ENCODE data around the gene UBE2K.
"Not testable (repeated sequence)": the region's sequence is repeated elsewhere in the genome, so short reads cannot be mapped to it uniquely, and the experiment has no call there.

Gene UBE2K

DNA sequence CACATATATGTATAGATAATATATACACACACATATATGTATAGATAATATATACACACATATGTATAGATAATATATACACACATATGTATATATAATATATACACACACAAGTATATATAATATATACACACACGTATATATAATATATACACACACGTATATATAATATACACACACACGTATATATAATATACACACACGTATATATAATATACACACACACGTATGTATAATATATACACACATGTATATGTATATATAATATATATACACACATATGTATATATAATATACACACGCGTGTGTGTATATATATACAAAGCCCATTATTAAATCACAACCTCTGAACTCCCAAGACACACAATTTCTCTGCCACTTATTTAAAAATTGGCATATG, 8.0 kb upstream of the UBE2K start:
- DNase-seq (ENCODE audit: low read depth in 2 of 2) = no peak

- no peak for DNase-seq (ENCODE audit: low read depth in 2 of 2)
Observed at GRCh38 chr4:39698424-39699009, 581 bp downstream of the UBE2K start.

GRCh38 chr4:39699687-39700409, 1.9 kb downstream of the UBE2K start:
- no peak for DNase-seq (ENCODE audit: low read depth in 2 of 2)

DNA sequence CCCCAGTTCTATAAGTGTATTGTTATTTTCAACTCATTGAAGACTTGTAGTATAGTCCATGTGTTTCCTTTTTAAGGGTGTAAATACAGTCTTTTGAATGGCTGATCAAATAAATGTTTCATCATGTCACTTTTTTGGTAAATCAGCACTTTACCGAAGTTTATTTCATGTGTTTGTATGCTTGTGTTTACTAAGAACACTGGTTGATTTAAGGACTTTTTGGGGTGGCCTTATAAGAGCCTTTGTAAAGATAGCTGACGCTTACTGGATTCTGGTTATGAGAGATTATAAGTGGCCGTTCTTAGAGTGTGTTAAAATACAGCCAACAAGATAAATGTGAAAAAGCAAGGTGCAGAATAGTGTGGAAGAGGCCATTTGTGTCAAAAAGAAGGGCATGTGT, 2.6 kb downstream of the UBE2K start:
- DNase-seq (ENCODE audit: low read depth in 2 of 2) = no peak

GRCh38 chr4:39702716-39703115, 4.8 kb downstream of the UBE2K start:
- no peak for DNase-seq (ENCODE audit: low read depth in 2 of 2)

- DNase-seq (ENCODE audit: low read depth in 2 of 2) = not testable (repeated sequence)
Observed at GRCh38 chr4:39704789-39705188, 6.9 kb downstream of the UBE2K start.

DNA sequence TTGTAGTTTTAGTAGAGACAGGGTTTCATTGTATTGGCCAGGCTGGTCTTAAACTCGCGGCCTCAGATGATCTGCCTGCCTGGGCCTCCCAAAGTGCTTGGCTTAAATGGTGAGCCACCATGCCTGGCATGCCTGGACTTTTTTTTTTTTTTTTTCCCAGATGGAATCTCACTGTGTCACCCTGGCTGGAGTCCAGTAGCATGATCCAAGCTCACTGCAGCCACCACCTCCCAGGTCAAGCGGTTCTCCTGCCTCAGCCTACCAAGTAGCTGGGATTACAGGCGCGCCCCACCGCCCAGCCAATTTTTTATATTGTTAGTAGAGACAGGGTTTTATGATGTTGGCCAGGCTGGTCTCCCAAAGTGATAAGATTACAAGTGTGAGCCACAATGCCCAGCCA, 8.4 kb downstream of the UBE2K start:
- peak; percentile 24 to 32 for DNase-seq (ENCODE audit: low read depth in 2 of 2)

GRCh38 chr4:39706741-39707511, 9.0 kb downstream of the UBE2K start:
- DNase-seq (ENCODE audit: low read depth in 2 of 2) = no peak

DNA sequence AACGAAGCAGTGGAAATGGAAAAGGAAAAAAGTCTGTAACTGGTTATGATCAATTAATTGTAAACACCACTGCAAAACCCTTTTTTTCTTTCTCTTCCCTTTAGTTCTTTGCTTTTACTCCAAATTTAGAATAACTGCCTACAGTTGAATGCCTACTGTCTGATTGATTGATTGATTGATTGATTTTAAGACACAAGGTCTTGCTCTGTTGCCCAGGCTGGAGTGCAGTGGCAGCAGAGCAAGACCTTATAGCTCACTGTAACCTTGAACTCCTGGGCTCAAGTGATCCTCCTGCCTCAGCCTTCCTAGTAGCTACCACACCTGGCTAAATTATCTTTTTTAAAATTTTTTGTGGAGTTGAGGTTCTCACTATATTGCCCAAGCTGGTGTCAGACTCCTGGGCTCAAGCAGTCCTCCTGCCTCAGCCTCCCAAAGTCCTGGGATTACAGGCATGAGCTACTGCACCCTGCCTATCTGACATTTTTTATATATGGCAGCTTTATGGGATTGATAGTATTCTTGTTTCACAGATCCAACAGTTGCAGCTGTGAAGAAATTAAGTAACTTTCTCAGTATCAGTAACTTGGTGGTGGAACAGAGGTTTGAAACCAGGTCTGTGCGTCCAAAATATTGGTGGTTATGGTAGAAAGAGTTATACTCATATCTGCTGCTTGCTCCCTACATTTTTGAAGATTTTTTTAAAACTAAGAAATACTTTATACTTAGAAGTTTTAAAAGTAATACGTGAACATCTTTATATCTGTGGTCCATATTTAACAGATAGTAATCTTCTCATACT, 12.4 kb downstream of the UBE2K start:
- DNase-seq (ENCODE audit: low read depth in 2 of 2) = no peak

DNA sequence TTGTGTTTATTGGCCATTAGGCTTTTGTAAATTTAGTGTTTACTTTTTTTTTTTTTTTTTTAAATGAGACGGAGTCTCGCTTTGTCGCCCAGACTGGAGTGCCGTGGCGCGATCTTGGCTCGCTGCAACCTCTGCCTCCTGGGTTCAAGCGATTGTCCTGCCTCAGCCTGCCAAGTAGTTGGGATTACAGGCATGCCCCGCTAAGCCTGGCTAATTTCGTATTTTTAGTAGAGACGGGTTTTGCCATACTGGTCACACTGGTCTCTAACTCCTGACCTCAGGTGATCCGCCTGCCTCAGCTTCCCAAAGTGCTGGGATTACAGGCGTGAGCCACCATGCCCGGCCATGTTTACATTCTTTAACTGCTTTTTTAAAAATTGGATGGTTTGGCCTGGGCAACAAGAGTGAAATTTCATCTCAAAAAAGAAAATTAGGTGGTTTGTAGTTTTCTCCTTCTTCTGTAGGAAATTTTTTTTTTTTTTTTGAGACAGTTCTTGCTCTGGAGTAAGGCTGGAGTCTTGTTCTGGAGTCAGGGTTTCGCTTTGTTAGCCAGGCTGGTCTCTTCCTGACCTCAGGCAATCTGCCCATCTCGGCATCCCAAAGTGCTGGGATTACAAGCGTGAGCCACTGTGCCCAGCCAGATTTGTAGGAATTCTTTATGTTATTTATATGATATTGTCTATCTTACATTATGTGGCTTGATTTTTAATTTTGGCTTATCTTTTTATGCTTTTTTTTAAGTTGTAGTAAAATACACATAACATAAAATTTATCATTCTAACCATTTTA, 15.1 kb downstream of the UBE2K start:
- DNase-seq (ENCODE audit: low read depth in 2 of 2) = no peak

GRCh38 chr4:39713691-39714090, 15.8 kb downstream of the UBE2K start:
- no peak for DNase-seq (ENCODE audit: low read depth in 2 of 2)

DNA sequence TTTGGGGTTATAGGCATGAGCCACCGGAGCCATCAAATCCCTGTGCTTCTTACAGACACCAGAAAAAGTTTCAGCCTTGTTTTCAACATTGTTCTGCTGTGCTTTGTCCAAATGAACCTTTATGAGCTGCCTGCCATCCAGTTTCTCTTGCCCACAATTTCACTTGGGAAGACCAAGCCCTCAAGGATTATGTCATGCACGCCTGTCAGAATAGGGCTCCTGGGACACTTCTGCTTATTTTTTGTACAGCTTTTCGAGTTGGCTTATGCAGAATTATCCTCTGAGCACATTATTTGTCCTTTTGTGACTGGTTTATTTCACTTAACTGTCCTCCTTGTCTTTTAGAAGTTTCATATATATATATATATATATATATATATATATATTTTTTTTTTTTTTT, 16.2 kb downstream of the UBE2K start:
- DNase-seq (ENCODE audit: low read depth in 2 of 2) = no peak

DNA sequence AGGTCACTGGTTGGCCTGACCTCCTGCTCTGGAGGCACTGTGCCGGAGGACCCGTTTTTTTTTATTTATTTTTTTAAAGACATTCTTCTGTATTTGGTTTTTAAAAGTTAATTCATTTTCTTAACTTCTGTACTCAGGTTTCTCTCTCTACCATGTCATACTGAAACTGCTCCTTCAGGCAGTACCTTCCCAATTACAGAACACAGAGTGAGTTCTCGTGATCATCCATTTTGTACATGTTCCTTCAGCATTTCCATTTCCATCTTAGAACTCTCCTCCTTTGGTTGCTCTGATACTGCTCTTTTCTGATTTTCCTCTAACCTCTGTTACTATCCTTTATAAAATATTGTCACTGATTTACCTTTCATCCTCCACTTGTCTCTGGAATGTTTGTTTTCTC, 17.9 kb downstream of the UBE2K start:
- no peak for DNase-seq (ENCODE audit: low read depth in 2 of 2)

DNA sequence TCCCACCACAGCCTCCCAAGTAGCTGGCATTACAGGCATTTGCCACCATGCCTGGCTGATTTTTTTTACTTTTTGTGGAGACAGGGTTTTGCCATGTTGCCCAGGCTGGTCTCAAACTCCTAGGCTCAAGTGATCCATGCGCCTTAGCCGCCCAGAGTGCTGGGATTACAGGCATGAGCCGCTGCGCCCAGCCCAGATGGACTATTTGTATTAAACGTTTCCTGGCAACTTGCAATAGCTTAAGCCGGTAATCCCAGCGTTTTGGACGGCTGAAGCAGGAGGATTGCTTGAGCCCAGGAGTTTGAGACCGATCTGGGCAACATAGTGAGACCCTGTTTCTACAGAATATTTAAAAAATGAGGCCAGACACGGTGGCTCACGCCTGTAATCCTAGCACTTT, 18.4 kb downstream of the UBE2K start:
- no peak for DNase-seq (ENCODE audit: low read depth in 2 of 2)

DNA sequence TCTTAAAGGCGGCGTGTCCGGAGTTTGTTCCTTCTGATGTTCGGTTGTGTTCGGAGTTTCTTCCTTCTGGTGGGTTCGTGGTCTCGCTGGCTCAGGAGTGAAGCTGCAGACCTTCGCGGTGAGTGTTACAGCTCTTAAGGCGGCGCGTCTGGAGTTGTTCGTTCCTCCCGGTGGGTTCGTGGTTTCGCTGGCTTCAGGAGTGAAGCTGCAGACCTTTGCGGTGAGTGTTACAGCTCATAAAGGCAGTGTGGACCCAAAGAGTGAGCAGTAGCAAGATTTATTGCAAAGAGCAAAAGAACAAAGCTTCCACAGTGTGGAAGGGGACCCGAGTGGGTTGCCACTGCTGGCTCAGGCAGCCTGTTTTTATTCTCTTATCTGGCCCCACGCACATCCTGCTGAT, 19.8 kb downstream of the UBE2K start:
- not testable (repeated sequence) for DNase-seq (ENCODE audit: low read depth in 2 of 2)

DNA sequence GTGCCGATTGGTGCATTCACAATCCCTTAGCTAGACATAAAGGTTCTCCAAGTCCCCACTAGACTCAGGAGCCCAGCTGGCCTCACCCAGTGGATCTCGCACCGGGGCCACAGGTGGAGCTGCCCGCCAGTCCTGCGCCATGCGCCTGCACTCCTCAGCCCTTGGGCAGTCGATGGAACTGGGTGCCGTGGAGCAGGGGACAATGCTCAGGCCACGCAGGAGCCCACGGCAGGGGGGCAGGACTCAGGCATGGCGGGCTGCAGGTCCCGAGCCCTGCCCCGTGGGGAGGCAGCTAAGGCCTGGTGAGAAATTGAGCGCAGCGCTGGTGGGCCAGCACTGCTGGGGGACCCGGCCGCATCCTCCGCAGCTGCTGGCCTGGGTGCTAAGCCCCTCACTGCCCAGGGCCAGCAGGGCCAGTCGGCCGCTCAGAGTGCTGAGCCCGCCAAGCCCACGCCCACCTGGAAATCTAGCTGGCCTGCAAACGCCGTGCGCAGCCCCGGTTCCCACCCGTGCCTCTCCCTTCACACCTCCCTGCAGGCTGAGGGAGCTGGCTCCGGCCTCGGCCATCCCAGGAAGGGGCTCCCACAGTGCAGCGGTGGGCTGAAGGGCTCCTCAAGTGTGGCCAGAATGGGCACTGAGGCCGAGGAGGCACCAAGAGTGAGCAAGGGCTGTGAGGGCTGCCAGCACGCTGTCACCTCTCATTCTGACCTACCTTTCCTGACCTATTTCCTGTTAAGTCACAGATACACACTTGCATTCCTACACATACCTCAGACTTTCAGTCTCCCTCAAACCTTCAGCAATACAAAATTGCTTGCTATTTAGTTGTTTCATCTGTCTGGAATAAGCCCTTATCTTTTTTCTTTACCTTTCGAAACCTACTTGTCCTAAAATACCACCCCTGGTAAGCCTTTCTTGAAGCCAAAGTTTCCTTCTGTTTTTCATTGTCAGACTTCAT, 20.7 kb downstream of the UBE2K start:
- no peak for DNase-seq (ENCODE audit: low read depth in 2 of 2)

- DNase-seq (ENCODE audit: low read depth in 2 of 2) = no peak
Observed at GRCh38 chr4:39719804-39720580, 22.1 kb downstream of the UBE2K start.

DNA sequence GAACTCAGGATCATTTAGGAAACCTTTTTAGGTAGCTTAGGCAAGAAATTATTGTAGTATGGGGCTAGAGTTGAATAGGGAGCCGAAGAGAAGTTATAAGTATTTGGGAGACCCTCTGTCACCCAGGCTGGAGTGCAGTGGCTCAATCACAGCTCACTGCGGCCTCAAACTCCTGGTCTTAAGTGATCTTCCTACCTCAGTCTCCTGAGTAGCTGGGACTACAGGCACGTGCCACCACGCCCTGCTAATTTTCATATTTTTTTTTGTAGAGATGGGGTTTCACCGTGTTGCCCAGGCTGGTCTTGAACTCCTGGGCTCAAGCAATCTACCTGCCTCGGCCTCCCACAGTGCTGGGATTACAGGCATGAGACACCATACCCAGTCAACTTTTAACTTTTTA, 23.3 kb downstream of the UBE2K start:
- DNase-seq (ENCODE audit: low read depth in 2 of 2) = not testable (repeated sequence)

DNA sequence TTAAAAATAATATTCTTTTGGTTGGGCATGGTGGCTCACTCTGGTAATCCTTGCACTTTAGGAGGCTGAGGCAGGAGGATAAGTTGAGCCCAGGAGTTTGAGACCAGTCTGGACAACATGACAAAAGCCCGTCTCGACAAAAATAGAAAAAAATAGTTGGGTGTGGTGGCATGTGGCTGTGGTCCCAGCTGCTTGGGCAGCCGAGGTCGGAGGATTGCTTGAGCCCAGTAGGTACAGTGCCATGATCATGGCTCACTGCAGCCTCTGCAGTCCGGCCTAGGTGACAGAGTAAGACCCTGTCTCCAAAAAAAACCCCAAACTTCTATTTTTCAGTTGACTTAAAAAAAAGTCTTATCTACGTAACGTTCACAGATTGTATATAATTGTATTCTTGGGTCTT, 23.9 kb downstream of the UBE2K start:
- DNase-seq (ENCODE audit: low read depth in 2 of 2) = no peak

Data from fibroblast of skin of left biceps (primary cell).